ENCODE results near the gene METTL6. TPM values are rescaled to one million over a fixed set of nuclear protein-coding genes. Genes with fewer than 3 reads are reported as not detected.
"Not testable (repeated sequence)": the region's sequence is repeated elsewhere in the genome, so short reads cannot be mapped to it uniquely, and the experiment has no call there.

The METTL6 gene
- total and polyA plus RNA-seq, 10 of the 15 experiments (the other 5 are each of a cell fraction or from before 2014, with no cell fraction given) = 13.8 to 29.6 (median 20.8) TPM

- Histone ChIP-seq H3K4me2 (ENCODE audit: control insufficient read depth, insufficient read depth) (peak overlapping the region; percentile 28; the same call in 1 of the 2 replicates), H3K27ac (ENCODE audit: control insufficient read depth, insufficient read depth) (peak overlapping the region; percentile 56), H3K4me1 (ENCODE audit: control insufficient read depth, insufficient read depth, low read length) (peaks cover 65% of the 10 kb centered on the region)
- ChIA-PET RAD21 (ENCODE audit: unreplicated experiment) (interaction anchor here (0.7 to 2.4 kb wide), 10 partner anchors 8 to 280 kb away, joined by 3 to 10 read pairs (median 4); no protein-coding TSS in a partner anchor), CTCF (interaction anchor here (0.8 to 6.3 kb wide), 8 partner anchors 9 to 180 kb away, joined by 3 to 98 read pairs (median 5); no protein-coding TSS in a partner anchor), SMC1A (ENCODE audit: uncharacterized antibody, unreplicated experiment) (interaction anchor here (0.6 to 6.4 kb wide), 7 partner anchors 10 to 166 kb away, joined by 3 to 59 read pairs (median 3); no protein-coding TSS in a partner anchor)
- H4K20me1 ChIP-seq (ENCODE audit: control insufficient read depth, insufficient read depth); BruUV-seq (replicated peaks); H3K79me2 ChIP-seq (ENCODE audit: control insufficient read depth, insufficient read depth, low read length); FAIRE-seq; H3K4me3 ChIP-seq; in situ Hi-C loops (cut with MboI); H3K27me3 ChIP-seq (replicated peaks in 1 of 2; ENCODE audit: control insufficient read depth in 2 of 2, insufficient read depth in 2 of 2, low read length in 1 of 2); H3K9me3 ChIP-seq (replicated peaks; ENCODE audit: control insufficient read depth, insufficient read depth, low read length); H3K36me3 ChIP-seq (ENCODE audit: control insufficient read depth in 2 of 2, insufficient read depth in 2 of 2, low read length in 1 of 2); POLR2A ChIA-PET; ATAC-seq; H3K9ac ChIP-seq (ENCODE audit: control insufficient read depth, insufficient read depth, low read length); DNase-seq (ENCODE audit: low read depth, low spot score); intact Hi-C loops (cut with micrococcal nuclease; ENCODE audit: unreplicated experiment); H2AFZ ChIP-seq (ENCODE audit: control insufficient read depth, low read depth, low read length): not testable (repeated sequence)
- 77% methylated on average over 3 of the region's 3 CpGs for WGBS (ENCODE audit: insufficient coverage, insufficient replicate concordance, low lambda C conversion rate, missing lambda C conversion rate)
These were observed 39.0 kb downstream of the METTL6 start for GRCh38 chr3:15388335-15388734.

- Histone ChIP-seq H3K9ac (ENCODE audit: control insufficient read depth, insufficient read depth, low read length) (no peak overlapping the region), H4K20me1 (ENCODE audit: control insufficient read depth, insufficient read depth) (no peaks in the 10 kb centered on the region), H3K4me1 (ENCODE audit: control insufficient read depth, insufficient read depth, low read length) (peaks cover 70% of the 10 kb centered on the region), H2AFZ (ENCODE audit: control insufficient read depth, low read depth, low read length) (no peak overlapping the region; the same call in 1 of the 2 replicates), H3K36me3 (ENCODE audit: control insufficient read depth in 2 of 2, insufficient read depth in 2 of 2, low read length in 1 of 2) (no peaks in the 10 kb centered on the region), H3K27ac (ENCODE audit: control insufficient read depth, insufficient read depth) (peak overlapping the region; percentile 5; the same call in 1 of the 2 replicates), H3K79me2 (ENCODE audit: control insufficient read depth, insufficient read depth, low read length) (no peaks in the 10 kb centered on the region), H3K9me3 (replicated peaks; ENCODE audit: control insufficient read depth, insufficient read depth, low read length) (peaks cover 9% of the 10 kb centered on the region), H3K4me2 (ENCODE audit: control insufficient read depth, insufficient read depth) (no peak overlapping the region; the same call in 1 of the 2 replicates), H3K4me3 (no peak overlapping the region; the same call in 1 of the 2 replicates), H3K27me3 (replicated peaks in 1 of 2; ENCODE audit: control insufficient read depth in 2 of 2, insufficient read depth in 2 of 2, low read length in 1 of 2) (no peaks in the 10 kb centered on the region)
- DNase-seq (ENCODE audit: low read depth, low spot score) (no peak), FAIRE-seq (no peak), ATAC-seq (peak; percentile 25)
- TF ChIP-seq MLLT1 (IDR thresholded peaks at IDR 0.05) (peak; percentile 50; the same call in 1 of the 2 replicates), TAF1 (IDR thresholded peaks at IDR 0.05; ENCODE audit: borderline replicate concordance, low read depth, low read length) (no peak)
- ChIA-PET SMC1A (ENCODE audit: uncharacterized antibody, unreplicated experiment) (interaction anchor here (0.6 to 6.4 kb wide), 12 partner anchors 11 to 169 kb away, joined by 3 to 59 read pairs (median 3); no protein-coding TSS in a partner anchor), RAD21 (ENCODE audit: unreplicated experiment) (interaction anchor here (0.7 to 2.4 kb wide), 10 partner anchors 8 to 279 kb away, joined by 3 to 10 read pairs (median 4); no protein-coding TSS in a partner anchor), POLR2A (interaction anchor here (1.2 kb wide), 1 partner anchor 33 kb away, joined by 4 read pairs; no protein-coding TSS in a partner anchor), CTCF (interaction anchor here (1.0 to 6.3 kb wide), 7 partner anchors 9 to 184 kb away, joined by 3 to 98 read pairs (median 6); no protein-coding TSS in a partner anchor)
- BruUV-seq (replicated peaks) = no TSS peak
- intact Hi-C loops (cut with micrococcal nuclease; ENCODE audit: unreplicated experiment) (no loop called here), in situ Hi-C loops (cut with MboI) (no loop called here)
- 47% methylated on average over 3 of the region's 3 CpGs for WGBS (ENCODE audit: insufficient coverage, insufficient replicate concordance, low lambda C conversion rate, missing lambda C conversion rate)
These were observed 39.6 kb downstream of the METTL6 start for GRCh38 chr3:15387735-15388134.
